Fibroblast of mammary gland (primary cell): ENCODE measurements around the gene SERPINC1.

Experiments
- DNase-seq: peaks from one replicate; pipeline ENCODE4 v3.0.0-alpha.2; 2010; ENCODE audit warnings: low read depth
- H3K4me3 ChIP-seq: 2 replicates; pipeline ENCODE4 v1.5.1; 2011; ENCODE audit warnings: low read depth, mild to moderate bottlenecking, low read length, moderate library complexity; ENCODE audit not compliant: control insufficient read depth
- TF ChIP-seq, protein P1 (sequence below): conservative IDR thresholded peaks from 2 replicates; pipeline ENCODE4 v1.5.1; 2011; ENCODE audit warnings: low read depth, low read length, inconsistent platforms; ENCODE audit not compliant: control insufficient read depth, insufficient read depth

The SERPINC1 gene

DNA sequence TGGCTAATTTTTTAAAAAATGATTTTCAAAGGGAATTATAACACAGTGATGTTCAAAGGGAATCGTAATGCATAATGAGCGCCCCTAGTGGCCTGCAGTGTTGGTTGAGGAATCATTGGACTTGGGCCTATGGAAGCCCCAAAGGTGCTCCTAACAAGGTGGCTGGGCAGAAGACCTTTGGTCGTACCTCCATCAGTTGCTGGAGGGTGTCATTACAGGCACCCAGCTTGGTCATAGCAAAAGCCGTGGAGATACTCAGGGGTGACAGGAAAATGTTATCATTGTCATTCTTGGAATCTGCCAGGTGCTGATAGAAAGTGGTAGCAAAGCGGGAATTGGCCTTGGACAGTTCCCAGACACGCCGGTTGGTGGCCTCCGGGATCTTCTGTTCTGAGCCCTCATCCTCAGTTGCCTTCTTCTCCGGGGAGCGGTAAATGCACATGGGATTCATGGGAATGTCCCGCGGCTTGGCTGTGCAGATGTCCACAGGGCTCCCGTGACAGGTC is 2.7 kb downstream of the SERPINC1 start:
- H3K4me3 ChIP-seq, result no peak overlapping the region
- DNase-seq, result peak; percentile 28
- TF ChIP-seq, protein P1, sequence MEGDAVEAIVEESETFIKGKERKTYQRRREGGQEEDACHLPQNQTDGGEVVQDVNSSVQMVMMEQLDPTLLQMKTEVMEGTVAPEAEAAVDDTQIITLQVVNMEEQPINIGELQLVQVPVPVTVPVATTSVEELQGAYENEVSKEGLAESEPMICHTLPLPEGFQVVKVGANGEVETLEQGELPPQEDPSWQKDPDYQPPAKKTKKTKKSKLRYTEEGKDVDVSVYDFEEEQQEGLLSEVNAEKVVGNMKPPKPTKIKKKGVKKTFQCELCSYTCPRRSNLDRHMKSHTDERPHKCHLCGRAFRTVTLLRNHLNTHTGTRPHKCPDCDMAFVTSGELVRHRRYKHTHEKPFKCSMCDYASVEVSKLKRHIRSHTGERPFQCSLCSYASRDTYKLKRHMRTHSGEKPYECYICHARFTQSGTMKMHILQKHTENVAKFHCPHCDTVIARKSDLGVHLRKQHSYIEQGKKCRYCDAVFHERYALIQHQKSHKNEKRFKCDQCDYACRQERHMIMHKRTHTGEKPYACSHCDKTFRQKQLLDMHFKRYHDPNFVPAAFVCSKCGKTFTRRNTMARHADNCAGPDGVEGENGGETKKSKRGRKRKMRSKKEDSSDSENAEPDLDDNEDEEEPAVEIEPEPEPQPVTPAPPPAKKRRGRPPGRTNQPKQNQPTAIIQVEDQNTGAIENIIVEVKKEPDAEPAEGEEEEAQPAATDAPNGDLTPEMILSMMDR, result peak; percentile 72

DNA sequence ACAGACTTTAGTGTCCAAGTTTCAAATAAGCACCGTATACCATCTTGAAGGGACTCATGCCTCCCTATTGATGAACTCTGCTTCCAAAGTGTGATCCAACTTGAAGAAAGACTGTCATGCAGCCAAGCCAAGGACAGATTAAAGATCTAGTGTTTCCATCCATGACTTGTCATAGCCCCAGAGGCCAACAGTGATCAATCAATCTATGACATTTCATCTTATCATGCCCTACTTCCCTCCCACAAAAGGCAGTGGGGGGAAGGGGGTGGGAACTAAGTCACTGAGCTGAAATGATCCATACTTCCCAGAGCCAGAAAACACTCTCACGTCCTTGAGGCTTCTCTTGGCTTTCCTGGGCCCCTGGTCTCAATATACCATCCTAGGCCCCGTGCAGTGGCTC is 4.0 kb downstream of the SERPINC1 start:
- no peak overlapping the region for H3K4me3 ChIP-seq
- TF ChIP-seq, protein P1, result no peak
- DNase-seq, result no peak

DNA sequence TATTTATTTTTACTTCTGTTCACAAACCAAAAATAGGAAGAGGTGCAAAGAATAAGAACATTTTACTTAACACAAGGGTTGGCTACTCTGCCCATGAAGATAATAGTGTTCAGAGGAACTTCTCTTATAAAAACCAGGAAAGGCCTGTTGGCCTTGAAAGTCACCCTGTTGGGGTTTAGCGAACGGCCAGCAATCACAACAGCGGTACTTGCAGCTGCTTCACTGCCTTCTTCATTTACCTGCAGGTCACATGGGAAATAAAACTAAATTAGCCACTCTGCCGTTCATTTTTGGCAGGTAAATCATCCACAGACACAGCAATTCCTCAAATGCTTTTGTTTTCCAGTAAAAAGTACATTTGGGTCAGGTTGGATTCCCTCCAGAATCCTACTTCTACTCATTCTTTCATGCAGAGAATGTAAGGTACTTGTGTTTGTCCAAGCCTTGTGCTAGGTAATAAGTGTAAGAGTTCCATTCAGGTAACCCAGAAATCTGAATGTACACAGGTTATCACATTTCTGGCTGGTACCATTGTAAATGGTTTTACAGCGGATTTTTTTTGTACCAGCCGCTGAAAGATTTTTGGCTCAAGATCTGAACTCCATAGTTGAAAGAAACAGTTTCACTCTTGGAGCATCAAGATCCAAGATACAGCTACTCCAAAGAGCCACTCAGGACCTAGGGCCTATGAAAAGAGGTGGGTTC is 13.1 kb downstream of the SERPINC1 start:
- H3K4me3 ChIP-seq, result no peak overlapping the region
- TF ChIP-seq, protein P1, result no peak
- DNase-seq, result no peak

DNA sequence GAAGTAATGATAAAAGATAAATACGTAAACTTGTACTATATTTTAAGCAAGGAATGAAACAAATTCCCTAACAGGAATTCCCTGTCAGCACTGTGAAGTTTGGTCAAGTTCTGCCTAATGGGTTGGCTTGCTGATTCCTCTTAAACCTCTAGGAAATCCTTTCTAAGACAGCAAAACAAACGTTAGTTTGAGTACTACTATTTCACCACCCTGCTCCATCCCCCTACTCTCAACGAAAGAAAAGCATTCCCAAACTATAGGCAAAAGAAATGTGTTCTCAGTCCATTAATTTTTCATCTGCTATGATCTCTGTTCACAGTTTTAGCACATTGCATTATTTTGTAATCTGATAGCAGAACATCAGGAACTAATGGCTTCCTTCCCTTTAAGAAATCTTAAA is 16.1 kb downstream of the SERPINC1 start:
- no peak overlapping the region for H3K4me3 ChIP-seq
- DNase-seq, result no peak
- TF ChIP-seq, protein P1, result no peak

DNA sequence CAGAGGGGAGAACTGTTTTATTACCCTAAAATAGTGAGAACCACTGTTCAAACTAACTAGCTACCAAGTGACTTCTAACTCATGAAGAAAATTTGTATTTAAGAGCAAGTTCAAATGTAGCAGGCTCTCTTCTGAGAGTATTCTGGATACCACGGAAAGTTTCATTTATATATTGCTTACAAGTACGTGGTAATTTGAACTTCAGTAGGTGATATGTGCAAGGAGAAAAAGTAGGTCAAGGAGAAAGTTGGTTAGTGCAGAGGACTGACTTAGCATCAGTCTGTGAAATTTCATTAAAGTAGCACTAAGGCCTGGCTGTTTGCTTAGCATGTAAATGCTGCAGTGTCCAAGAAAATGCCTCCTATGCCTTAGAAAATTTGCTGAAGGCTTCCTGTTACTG is 16.7 kb downstream of the SERPINC1 start:
- no peak overlapping the region for H3K4me3 ChIP-seq

DNA sequence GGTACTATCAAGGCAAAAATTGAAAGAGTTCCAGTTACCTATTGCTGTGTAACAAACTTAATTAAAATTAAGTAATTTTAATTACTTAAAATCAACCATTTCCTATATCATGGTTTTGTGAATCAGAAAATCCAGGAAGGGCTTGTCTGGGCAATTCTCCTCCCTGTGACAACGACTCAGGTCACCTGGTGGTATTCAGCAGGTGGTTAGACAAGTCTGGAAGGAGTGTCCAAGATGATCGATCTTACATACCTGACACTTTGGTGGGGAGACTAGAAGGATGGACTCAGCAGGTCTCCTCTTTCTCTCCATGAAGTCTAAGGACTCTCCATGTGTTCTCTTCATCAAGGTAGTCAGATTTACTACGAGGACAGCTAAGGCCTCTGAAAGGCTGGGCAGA is 22.9 kb downstream of the SERPINC1 start:
- TF ChIP-seq, protein P1, result no peak
- H3K4me3 ChIP-seq, result no peak overlapping the region
- no peak for DNase-seq

More for the DNA sequence above, 16.7 kb downstream of the SERPINC1 start:
- TF ChIP-seq, protein P1, result no peak
- no peak for DNase-seq
